Activated CD4-positive, alpha-beta T cell treated with anti-CD3 and anti-CD28 coated beads for 48 hours (primary cell): ENCODE results near the gene C17orf114.

Experiments
- DNase-seq: peaks from one replicate; pipeline ENCODE4 v3.0.0-alpha.2; 2020

C17orf114 gene

DNA sequence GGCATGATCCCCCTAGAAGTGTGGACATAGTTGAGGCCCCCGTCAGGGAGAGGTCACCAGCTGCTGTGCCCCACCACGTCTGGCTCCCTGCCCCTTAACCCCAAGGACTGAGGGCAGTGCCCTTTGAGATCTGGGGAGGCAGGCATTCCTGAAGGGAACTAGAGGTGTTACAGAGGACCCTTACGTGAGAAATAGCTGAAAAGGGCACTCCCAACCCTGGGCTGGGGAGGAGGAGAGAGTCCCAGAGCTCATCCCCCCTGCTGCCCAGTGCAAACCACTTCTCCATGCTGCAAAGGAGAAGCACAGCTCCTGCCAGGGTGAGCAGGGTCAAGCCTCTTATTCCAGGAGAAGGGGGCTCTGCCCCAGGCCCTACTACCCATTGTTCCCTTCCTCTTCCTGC, 20.7 kb upstream of the C17orf114 start:
- DNase-seq, result no peak

DNA sequence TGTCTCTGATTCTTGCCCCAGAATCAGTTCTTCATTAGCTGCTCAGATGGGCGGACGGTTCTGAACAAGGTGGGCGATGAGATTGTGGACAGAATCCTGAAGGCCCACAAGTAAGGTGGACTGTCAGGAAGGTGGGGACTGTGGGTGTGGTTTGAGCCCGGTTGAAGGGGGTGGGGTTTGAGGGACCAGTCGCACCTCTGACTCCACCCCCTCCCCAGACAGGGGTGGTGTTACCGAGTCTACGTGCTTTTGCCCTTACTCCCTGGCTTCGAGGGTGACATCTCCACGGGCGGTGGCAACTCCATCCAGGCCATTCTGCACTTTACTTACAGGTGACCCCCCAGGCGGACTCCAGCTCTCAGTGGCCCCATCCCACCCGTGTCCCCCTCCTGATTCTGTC, 16.1 kb upstream of the C17orf114 start:
- no peak for DNase-seq

DNA sequence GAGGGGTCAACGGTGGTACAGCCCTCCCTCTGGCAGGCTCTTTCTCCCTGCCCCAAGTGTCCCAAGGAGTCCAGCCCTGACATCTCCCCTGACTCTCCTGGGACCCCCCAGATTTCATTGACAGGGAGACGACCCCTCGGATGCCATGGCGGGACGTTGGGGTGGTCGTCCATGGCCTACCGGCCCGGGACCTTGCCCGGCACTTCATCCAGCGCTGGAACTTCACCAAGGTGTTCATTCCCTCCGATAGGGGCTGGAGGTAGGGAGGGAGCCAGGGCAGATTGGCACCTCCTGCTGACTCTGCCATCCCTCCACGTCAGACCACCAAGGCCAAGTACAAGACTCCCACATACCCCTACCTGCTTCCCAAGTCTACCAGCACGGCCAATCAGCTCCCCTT, 14.7 kb upstream of the C17orf114 start:
- DNase-seq, result no peak

DNA sequence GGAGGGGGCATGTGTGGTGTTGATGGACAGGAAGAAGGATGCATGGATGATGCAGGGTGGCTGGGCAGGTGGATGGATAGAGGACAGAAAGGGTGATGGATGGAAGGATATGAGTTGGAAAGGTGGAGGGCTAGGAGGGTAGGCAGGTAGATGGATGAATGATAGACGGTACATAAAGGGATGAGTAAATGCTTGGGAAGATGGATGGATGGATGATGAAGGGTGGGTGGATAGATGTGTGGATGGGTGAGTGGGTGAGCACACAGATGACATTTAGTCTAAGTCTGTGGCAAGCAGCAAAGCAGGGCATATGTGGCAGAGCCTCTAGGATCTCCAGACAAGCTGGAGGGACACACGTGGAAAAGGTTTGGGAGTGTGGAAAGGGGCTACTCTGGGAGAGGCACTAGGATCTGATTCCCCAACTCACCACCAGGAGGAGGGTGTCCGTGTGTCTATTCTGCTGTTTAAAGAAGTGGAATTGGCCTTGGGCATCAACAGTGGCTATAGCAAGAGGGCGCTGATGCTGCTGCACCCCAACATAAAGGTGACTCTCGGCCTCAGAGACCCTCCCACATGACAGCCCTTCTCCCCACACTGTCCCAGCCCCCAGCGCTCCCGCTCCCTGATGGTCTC, 13.0 kb upstream of the C17orf114 start:
- DNase-seq, result no peak

DNA sequence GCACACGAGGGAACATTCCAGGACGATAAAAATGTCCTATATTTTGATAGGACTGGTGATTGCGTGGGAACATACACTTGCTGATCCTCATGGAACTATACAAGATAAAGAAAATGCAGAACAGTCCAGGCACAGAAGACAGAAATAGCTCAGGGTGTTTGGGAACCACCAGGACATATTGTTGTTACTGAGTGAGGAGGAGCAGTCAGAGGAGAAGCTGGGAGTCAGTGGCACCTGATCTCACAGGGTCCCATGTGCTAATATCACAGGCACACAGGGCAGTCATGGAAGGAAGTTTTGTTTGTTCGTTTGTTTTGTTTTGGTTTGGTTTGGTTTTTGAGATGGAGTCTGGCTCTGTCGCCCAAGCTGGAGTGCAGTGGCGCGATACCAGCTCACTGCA, 10.6 kb upstream of the C17orf114 start:
- no peak for DNase-seq

DNA sequence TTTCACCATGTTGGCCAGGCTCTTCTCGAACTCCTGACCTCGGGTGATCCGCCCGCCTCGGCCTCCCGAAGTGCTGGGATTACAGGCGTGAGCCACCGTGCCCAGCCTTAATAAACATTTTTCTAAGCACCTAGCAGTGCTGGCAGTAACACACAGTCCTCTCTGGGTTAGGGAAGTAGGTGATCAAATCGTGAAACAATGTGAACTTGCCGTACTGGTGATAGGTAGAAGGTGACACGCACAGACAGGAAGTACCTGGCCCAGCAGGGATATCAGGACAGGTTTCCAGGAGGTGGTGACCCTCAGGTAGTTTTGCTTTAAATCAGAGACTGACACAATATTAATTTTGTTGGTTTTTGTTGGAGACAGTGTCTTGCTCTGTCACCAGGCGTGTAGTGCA, 9.3 kb upstream of the C17orf114 start:
- DNase-seq, result no peak

DNA sequence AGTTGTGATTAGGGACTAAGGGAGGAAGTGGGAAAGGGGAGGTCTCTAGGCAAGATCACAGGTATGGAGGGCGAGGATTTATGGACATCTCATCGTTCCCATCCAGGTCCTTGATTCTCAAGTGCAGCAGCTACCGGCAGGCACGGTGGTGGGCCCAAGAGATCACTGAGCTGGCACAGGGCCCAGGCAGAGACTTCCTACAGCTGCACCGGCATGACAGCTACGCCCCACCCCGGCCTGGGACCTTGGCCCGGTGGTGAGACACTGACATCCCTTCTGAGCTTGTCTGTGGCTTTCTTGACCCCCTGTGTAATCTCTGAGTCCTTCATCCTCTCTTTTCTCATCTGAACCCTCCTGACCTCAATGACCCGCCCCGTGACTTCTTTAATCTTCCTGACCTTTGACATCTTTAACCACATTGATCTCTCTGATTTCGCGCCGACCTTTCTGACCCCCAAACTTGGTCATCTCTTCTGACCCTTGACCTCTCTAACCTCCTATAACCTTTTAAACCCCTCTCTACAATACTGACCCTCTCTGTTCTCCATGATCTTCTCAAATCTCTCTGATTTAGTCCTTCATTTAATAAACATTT, 8.7 kb upstream of the C17orf114 start:
- DNase-seq, result no peak

DNA sequence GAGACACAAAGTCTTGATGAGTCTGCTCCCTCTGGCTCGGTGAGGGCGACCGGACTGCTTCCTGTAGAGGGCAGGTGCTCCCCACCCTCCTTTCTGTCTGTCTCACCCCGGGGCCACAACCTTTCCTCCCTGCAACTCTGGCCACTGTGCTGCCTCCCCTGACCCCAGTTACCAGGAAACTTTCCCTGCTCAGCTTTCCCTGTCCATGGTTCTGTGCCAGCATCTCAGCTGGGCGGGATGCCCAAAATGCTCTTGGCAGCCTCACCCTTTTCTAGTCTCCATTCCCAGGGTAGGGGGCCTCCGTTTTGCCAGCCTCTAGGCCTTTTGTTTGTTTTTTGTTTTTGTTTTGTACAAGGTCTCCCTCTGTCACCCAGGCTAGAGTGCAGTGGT, 6.2 kb upstream of the C17orf114 start:
- DNase-seq, result no peak

DNA sequence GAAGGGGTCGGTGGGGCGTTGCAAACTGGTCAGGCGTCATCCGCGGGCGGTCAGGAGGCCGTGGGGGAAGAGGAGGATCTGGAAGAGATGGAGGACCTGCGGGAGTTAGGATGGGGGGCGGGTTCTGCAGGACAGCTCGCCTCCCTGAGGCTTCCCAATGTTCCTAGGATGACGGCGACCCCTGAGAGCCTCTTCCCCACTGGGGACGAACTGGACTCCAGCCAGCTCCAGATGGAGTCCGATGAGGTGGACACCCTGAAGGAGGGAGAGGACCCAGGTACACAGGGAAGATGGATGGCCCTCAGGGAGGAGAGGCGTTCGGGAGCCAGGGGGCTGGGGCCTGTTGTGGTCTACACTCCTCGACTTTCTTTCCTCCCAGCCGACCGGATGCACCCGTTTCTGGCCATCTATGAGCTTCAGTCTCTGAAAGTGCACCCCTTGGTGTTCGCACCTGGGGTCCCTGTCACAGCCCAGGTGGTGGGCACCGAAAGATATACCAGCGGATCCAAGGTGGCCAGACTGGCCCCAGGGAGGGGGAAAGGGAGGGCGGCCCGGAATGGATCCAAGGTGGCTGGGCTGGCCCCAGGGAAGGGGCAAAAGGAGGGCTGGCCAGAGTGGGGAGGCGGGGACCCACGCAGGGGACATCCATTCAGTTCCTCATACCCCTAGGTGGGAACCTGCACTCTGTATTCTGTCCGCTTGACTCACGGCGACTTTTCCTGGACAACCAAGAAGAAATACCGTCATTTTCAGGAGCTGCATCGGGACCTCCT, 5.7 kb upstream of the C17orf114 start:
- no peak for DNase-seq

DNA sequence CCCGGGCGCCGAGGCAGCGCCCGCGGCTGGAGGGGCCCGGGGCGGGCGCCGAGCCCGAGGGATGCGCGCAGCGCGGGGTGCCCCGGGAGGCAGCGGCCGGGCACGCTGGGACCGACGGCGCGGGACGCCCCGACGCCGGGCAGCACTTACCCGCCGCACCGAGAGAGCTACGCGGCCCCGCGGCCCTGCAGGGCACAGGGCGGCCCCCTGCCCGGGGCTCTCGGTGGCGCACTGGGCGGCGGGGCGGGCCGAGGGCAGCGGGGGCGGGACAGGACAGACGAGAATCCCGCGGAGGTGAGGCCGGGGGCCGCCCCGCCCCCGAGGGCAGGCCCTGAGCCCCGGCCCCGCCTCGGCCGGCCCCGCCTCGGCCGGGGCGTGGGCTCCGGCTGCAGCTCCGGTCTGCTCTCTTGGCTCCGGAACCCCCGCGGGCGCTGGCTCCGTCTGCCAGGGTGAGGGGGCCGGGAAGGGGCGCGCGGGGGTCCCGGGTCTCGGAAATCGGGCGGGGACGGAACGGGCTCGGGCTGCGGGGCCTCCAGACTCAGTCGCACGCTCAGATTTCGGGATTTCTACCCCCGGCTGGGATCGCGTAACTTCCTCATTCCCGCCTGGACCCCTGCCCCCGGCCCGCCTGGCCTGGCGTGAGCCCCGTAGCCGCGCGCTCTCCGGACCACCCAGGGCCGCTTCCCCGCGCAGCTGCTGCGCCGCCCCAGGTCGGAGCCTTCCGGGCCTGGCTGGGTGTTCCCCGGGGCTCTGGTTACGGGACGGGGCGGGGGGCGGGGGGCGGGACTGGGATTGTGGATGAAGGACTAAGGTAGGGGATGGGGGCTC, 4.9 kb upstream of the C17orf114 start, which contains the start of gene PLD2:
Gene PLD2, plus strand, starts transcription at position 376 of the 828 bp plus-strand sequence. CDS start 621 bp downstream, outside the sequence.
- peak; percentile 91 for DNase-seq

DNA sequence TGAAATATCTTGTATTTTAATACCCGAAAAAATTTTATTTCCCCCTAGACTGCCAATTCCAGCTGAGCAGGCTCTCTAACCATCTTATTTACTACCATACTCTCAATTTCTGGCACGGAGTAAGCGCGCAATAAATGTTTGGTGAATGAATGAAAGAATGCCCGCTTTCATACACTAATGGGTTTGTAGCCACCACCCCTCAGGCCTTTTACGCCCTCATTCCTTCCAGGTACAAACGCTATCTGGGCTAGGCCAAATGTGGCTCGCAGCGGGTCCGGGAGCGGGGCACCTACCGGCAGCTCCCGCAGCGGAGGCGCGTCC, 4.3 kb upstream of the C17orf114 start:
- peak; percentile 30 for DNase-seq

DNA sequence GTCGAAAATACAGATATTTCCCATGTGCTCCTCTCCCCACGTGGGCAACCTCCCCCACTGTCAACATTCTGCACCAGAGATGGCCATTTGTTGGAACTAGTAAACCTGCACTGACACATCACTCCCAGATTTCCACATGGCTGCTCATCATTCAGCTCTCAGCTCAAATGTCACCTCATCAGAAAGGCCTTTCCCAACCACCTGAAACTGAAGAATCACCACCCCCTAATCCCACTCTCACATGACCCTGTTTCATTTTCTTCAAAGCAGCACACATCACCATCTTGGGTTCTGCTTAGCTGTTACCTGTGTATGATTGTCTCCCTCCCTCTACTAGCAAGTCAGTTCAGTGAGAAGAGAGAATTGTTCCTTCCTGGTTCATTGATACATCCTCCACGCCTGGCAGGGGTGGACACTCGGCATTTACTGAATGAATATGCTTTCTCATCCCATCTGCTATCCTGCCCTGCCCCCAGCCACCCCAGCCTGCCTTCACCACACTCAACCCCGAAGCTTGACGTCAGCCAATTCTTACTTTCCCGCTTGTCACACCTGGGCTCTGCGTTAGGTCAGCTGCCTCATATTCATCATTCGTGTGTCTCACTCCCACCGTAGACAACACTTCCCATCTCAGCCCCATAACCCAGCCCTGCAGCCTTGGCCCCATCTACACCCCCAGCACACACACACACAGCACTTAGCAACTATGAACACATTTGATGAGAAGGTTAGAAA, 1.5 kb downstream of the C17orf114 start:
- DNase-seq, result no peak

DNA sequence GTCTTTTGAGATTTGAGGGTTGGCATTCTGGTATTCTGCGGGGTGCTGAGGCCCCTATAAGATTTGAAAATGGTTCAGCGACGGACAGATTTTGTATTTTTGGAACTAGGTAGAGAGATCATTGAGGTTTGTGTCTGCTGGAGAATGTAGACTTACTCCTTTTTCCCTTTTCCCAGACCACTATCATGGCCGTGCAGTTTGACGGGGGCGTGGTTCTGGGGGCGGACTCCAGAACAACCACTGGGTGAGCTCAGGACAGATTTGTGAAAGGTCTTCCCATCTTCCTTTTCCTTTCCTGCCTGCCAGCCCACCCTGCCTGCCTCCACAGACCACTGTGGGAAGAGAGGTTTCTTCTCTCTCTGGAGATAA, 5.6 kb downstream of the C17orf114 start:
- DNase-seq, result peak; percentile 57

DNA sequence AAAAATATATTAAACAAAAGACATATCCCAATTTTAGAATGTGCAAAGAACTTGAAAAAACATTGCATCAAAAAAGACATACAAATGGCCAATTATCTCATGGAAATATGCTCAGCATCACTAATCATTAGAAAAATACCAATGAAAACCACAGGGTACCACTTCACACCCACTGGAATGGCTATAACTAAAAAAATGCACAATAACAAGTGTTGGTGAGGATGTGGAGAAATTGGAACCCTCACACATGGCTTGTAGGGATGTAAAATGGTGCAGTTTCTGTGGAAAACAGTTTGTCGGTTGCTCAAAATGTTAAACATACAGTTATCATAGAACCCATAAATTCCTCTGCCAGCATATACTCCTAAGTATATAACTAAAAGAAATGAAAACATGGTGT, 7.0 kb downstream of the C17orf114 start:
- no peak for DNase-seq

DNA sequence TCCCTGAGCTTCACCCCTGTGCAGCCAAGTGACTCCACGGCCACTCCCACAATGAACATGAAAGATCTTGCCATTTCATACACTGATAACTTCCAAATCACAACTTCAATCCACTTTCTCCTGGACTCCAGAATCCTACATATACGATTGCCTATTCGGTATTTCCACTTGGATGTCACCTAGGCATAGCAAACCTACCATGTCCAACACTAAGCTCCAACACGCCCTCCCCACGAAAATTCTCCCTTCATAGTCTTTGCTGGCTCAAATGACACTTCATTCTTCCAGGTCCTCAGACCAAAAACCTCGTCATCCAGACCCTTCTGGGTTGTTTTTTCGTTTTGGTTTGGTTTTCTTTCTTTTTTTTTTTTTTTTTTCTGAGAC, 11.4 kb downstream of the C17orf114 start:
- no peak for DNase-seq

DNA sequence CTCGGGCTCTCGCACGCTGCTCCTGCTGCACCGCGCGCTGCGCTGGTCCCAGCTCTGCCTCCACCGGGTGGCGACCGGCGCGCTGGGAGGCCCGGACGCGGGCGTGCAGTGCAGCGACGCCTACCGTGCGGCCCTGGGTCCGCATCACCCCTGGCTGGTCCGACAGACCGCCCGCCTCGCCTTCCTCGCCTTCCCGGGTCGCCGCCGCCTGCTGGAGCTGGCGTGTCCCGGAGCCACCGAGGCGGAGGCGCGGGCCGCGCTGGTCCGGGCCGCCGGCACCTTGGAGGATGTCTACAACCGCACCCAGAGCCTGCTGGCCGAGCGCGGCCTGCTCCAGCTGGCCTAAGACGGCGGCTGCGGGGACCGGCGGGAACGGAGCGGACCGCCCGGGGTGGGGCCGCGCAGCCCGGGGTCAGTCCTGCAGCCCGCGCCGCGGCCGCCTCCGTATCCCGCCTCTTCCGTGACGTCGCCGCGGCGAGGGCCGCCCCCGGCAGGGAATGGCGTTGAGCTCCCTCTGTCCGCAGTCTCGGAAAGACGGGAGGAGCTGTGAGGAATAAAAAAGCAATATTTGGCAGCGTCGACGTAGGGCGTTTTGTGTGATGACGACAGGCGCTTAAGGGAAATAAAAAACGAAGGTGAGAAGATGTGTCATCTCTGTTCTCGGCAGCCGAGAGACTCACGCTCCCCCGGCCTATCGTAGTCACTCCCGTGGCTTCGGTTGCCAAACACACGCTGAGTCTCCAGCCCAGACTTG, 12.0 kb downstream of the C17orf114 start:
- peak; percentile 86 for DNase-seq

DNA sequence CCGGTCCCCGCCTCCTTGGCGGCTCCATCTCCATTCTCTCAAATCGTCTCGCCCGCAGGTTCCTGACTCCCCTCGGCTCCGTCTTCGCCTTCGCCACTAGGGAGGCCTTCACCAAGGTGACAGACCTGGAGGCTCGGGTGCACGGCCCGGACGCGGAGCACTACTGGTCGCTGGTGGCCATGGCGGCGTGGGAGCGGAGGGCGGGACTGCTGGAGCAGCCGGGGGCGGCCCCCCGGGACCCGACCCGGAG, 12.5 kb downstream of the C17orf114 start:
- no peak for DNase-seq

DNA sequence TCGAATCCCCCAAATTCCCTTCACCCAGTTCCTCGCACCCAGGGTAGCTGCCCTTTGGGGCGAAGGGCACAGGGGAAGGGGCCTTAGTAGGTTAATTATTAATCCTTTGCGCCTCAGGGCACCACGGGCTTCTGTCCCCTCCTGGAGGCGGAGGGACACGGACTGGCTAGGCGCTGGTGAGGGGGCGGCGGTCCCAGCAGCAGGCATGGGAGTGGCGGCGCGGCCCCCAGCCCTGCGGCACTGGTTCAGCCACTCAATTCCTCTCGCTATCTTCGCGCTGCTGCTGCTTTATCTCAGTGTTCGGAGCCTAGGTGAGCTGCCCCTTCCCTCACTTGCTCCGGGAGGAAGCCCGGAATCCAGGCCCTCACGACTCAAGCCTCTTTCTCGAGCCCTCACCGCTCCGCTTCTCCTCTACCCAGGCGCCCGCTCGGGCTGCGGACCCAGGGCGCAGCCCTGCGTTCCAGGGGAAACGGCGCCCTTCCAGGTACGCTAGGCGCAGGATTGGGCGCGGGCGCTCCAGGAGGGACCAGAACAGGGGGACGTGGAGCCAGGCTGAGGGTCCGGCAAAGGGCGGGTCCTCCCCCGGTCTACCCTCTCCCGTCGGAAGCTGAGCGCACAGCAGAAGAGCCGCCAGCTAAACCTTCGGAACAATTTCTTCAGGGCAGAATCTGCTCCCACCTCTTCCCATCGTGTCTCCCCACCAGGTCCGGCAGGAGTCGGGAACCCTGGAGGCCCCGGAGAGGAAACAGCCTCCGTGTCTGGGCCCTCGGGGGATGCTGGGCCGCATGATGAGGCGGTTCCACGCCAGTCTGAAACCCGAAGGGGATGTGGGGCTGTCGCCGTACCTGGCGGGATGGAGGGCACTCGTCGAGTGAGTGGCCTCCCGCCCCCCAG, 13.1 kb downstream of the C17orf114 start, which contains the start of gene GLTPD2:
Gene GLTPD2, plus strand, starts transcription at position 158 of the 894 bp plus-strand sequence. Its CDS starts 48 bp downstream, at position 206.
- no peak for DNase-seq

DNA sequence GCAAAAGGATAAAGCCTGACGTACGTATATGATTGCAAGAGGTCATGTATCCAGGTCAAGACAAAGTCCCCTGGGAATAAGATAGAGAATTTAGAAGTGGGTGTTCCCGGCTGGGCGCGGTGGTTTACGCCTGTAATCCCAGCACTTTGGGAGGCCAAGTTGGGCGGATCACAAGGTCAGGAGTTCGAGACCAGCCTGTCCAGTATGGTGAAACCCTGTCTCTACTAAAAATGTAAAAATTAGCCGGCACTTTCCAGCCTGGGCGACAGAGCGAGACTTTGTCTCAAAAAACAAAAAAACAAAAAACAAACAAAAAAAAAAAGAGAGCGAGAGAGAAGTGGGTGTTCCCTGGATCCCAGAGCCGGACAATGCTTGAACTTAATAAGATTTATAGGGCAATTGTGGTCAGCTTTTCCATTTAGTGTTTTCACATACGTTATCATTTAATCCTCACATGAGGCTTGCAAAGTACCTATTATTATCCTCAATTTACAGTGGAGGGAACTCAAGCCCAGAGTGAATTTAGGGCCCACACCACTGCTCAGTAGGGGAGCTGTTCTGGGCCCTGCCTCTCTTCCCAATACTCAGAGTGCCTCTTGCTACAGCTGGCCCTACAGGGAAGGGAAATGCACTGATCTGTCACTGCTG, 13.8 kb downstream of the C17orf114 start:
- DNase-seq, result no peak

DNA sequence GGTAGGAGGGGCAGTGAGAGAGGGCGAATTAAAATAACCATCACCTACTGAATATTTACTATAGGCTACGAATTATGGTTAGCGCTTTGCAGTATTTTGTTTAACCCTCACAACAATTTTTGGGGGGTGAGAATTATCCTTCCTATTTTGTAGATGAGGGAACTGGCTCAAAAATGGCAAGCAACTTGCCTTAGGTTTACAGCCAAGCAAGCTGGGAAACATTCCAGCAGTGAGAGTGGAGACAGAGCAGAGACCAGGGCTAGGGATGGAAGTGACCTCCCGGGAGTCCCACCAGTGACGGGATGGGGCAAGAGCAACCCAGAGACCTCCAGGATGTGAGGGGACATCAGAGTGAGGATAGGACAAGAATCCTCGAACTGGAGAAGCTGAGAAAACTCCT, 15.6 kb downstream of the C17orf114 start:
- DNase-seq, result no peak

DNA sequence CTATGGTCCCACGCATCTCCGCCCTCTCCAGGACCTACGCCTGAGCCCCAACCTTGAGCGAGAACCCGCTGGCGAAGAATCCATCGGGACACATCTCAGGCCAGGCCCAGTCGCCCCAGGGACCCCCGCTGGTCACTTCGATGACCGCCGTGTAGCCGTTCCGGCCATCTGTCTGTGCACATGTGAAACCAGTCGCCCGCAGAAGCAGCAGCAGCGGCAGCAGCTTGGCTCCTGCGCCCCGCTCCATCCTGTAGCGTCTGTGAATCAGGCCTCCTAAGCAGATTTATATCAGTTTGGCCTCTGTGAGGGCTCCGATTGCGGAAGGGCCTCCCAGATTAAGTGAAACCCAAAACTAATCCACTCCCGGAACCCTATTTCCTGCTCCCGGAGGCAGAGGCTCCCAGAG, 16.0 kb downstream of the C17orf114 start, which contains the start of gene VMO1:
Gene VMO1, minus strand, starts transcription at position 259 of the 406 bp plus-strand sequence. Its CDS starts 12 bp downstream, at position 247.
- DNase-seq, result no peak
